Measurements from ENCODE around the gene THOP1. TPM values are rescaled to one million over a fixed set of nuclear protein-coding genes. Genes with fewer than 3 reads are reported as not detected.

THOP1 gene
- total RNA-seq, 2 donors from 2014 or later: 31.3 to 55.2 TPM

- no peak for ATAC-seq (ENCODE audit: insufficient number of reproducible peaks, low FRiP score, low read depth)
- Histone ChIP-seq H3K27me3 (replicated peaks; ENCODE audit: insufficient read depth) (no peaks in the 10 kb centered on the region), H3K4me1 (ENCODE audit: control insufficient read depth in 1 of 2, low read depth in 2 of 2) (no peaks in the 10 kb centered on the region), H3K9me3 (no peaks in the 10 kb centered on the region), H3K27ac (no peak overlapping the region), H3K36me3 (peaks cover 29% of the 10 kb centered on the region), H3K4me3 (no peak overlapping the region)
- no peak for DNase-seq (ENCODE audit: low spot score)
- no peak for TF ChIP-seq CTCF (IDR thresholded peaks at IDR 0.05)
These were observed 20.8 kb downstream of the THOP1 start for GRCh38 chr19:2805991-2806649.

DNA sequence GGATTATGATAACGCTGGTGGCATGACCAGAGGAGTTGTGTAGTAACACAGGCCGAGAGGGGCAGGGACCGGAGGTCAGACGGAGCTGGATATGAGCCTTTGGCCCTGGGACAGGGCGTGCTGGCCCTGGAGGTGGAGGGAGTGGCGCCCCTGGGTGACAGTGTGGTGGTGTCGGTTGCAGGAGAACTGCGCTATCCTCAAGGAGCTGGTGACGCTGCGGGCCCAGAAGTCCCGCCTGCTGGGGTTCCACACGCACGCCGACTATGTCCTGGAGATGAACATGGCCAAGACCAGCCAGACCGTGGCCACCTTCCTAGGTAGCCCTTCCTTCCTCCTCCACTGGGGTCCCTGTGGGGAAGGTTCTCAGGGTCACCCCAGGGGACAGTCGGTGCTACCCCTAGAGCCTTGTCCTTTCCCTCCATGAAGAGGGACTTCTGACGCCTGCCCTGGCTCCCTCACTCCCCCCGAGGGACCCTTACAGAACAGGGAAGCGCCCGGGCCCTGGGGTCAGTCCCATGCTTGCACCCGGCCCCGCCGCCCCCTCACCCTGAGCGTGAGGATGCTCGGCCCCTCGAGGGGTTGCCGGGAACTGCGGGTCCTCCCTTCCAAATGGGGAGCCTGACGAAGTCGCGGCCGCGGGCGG is 21.6 kb downstream of the THOP1 start:
- TF ChIP-seq CTCF (IDR thresholded peaks at IDR 0.05): no peak
- Histone ChIP-seq H3K27ac (no peak overlapping the region), H3K27me3 (replicated peaks; ENCODE audit: insufficient read depth) (no peaks in the 10 kb centered on the region), H3K4me1 (ENCODE audit: control insufficient read depth in 1 of 2, low read depth in 2 of 2) (no peaks in the 10 kb centered on the region), H3K9me3 (no peaks in the 10 kb centered on the region), H3K36me3 (peaks cover 29% of the 10 kb centered on the region), H3K4me3 (no peak overlapping the region)
- ATAC-seq (ENCODE audit: insufficient number of reproducible peaks, low FRiP score, low read depth) (no peak), DNase-seq (ENCODE audit: low spot score) (no peak)

GRCh38 chr19:2807379-2808128 is 22.3 kb downstream of the THOP1 start:
- no peak overlapping the region for H3K4me3 ChIP-seq
- no peaks in the 10 kb centered on the region for H3K9me3 ChIP-seq
- ATAC-seq (ENCODE audit: insufficient number of reproducible peaks, low FRiP score, low read depth): no peak
- peaks cover 26% of the 10 kb centered on the region for H3K36me3 ChIP-seq
- H3K27ac ChIP-seq: no peak overlapping the region
- H3K27me3 ChIP-seq (replicated peaks; ENCODE audit: insufficient read depth): no peaks in the 10 kb centered on the region
- no peaks in the 10 kb centered on the region for H3K4me1 ChIP-seq (ENCODE audit: control insufficient read depth in 1 of 2, low read depth in 2 of 2)
- DNase-seq (ENCODE audit: low spot score): no peak
- TF ChIP-seq CTCF (IDR thresholded peaks at IDR 0.05): no peak

DNA sequence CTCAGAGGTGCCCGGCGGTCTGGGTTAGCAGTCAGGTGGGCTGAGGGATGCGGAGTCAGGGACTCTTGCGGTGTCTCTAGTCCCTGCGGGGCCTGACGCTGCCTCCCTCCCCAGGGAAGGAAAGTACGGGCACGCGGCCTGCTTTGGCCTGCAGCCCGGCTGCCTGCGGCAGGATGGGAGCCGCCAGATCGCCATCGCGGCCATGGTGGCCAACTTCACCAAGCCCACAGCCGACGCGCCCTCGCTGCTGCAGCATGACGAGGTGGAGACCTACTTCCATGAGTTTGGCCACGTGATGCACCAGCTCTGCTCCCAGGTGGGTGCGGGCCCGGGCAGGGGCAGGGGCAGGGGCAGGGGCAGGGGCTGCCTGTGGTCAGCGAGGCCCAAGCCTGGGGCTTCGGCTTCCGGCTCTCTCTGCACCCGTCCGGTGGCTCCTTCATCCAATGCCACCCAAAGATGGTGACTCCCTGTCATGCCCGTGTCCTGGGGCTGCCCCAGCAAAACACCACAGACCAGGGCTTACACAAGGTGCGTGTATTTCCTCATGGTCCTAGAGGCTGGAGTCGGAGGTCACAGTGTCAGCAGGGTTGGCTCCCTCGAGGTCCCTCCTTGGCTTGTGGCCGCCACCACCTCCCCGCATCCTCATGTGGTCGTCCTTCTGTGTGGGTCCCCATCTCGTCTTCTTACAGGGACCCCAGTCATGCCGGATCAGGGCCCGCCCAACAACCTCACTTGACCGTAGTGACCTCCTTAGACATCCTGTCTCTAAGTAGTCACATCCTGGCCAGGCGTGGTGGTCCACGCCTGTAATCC is 23.0 kb downstream of the THOP1 start:
- H3K4me3 ChIP-seq: no peak overlapping the region
- ATAC-seq (ENCODE audit: insufficient number of reproducible peaks, low FRiP score, low read depth): no peak
- peaks cover 20% of the 10 kb centered on the region for H3K36me3 ChIP-seq
- no peak overlapping the region for H3K27ac ChIP-seq
- DNase-seq (ENCODE audit: low spot score): no peak
- H3K4me1 ChIP-seq (ENCODE audit: control insufficient read depth in 1 of 2, low read depth in 2 of 2): no peaks in the 10 kb centered on the region
- no peaks in the 10 kb centered on the region for H3K27me3 ChIP-seq (replicated peaks; ENCODE audit: insufficient read depth)
- H3K9me3 ChIP-seq: no peaks in the 10 kb centered on the region
- no peak for TF ChIP-seq CTCF (IDR thresholded peaks at IDR 0.05)
